ENCODE results near the gene KDM4B.

The KDM4B gene

GRCh38 chr19:5052945-5053485 is 84.1 kb downstream of the KDM4B start:
- no peak for FAIRE-seq

GRCh38 chr19:5053661-5054060 is 84.7 kb downstream of the KDM4B start:
- no peak for FAIRE-seq

- FAIRE-seq, result no peak
Measured at GRCh38 chr19:5054551-5055456, 85.9 kb downstream of the KDM4B start.

- FAIRE-seq, result no peak
Measured at GRCh38 chr19:5055457-5055776, 86.5 kb downstream of the KDM4B start.

GRCh38 chr19:5057860-5058259 is 88.9 kb downstream of the KDM4B start:
- FAIRE-seq, result no peak

GRCh38 chr19:5058521-5059212 is 89.8 kb downstream of the KDM4B start:
- FAIRE-seq, result no peak

GRCh38 chr19:5059213-5059574 is 90.3 kb downstream of the KDM4B start:
- FAIRE-seq, result no peak

GRCh38 chr19:5059793-5060192 is 90.9 kb downstream of the KDM4B start:
- FAIRE-seq, result no peak

- no peak for FAIRE-seq
Measured at GRCh38 chr19:5062195-5062594, 93.3 kb downstream of the KDM4B start.

GRCh38 chr19:5062799-5063198 is 93.9 kb downstream of the KDM4B start:
- no peak for FAIRE-seq

- no peak for FAIRE-seq
Measured at GRCh38 chr19:5063873-5064645, 95.1 kb downstream of the KDM4B start.

GRCh38 chr19:5064896-5065295 is 96.0 kb downstream of the KDM4B start:
- no peak for FAIRE-seq

GRCh38 chr19:5065663-5066093 is 96.8 kb downstream of the KDM4B start:
- FAIRE-seq, result no peak

GRCh38 chr19:5066768-5067167 is 97.9 kb downstream of the KDM4B start:
- no peak for FAIRE-seq

GRCh38 chr19:5067678-5068077 is 98.8 kb downstream of the KDM4B start:
- no peak for FAIRE-seq

- FAIRE-seq, result peak; percentile 29
Measured at GRCh38 chr19:5068233-5069072, 99.5 kb downstream of the KDM4B start.

GRCh38 chr19:5070331-5070730 is 101.4 kb downstream of the KDM4B start:
- no peak for FAIRE-seq

GRCh38 chr19:5070930-5071329 is 102.0 kb downstream of the KDM4B start:
- no peak for FAIRE-seq

GRCh38 chr19:5071579-5071978 is 102.7 kb downstream of the KDM4B start:
- FAIRE-seq, result no peak

- no peak for FAIRE-seq
Measured at GRCh38 chr19:5072115-5072514, 103.2 kb downstream of the KDM4B start.

- FAIRE-seq, result no peak
Measured at GRCh38 chr19:5073153-5073844, 104.4 kb downstream of the KDM4B start.

- FAIRE-seq, result no peak
Measured at GRCh38 chr19:5074407-5074806, 105.5 kb downstream of the KDM4B start.

Measured in endometrium (tissue), 2 donors.